Measurements from ENCODE around the gene BATF2. TPM values are rescaled to one million over a fixed set of nuclear protein-coding genes. Genes with fewer than 3 reads are reported as not detected.

Gene BATF2
- total and polyA plus RNA-seq, 10 of the 15 experiments (the other 5 are each of a cell fraction or from before 2014, with no cell fraction given): 0.18 to 1.1 (median 0.38) TPM; not detected in 1

DNA sequence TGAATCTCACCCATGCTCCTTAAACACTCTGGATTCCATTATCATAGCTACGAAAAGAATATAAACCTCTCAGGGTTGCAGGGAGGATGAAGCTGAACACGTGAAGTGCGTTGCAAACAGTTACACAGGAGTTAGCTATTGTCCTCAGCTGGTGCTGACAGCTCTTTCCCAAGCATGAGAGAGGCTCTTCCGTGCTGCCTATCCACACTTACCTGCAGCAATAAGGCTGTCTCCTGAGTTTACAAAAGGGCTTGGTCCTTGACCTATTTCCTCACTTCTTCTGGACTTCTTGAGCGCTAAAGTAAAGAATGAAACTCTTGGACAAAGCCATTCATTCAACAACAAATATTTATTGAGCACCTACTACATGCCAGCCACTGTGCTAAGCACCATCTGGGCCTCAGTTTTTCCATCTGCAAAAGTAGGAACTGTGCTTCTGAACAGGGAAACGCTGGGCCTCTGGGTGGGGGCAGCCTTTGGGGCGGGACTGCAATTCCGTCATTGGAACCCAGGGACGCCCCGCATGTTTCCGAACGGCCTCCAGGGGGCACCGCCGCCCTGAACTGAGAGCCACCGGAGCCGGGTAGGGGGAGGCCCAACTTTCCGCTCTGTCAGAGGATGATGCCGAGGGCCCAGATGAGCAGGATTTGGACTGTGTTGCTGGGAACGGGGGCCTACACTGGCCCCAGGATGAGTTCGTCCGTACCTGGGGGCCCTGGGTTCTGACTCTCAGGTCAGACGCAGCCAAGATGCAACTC lies 16.5 kb upstream of the BATF2 start (continued):
- no peak; a peak in 1 of 4 replicates for TF ChIP-seq EP300 (IDR thresholded peaks at IDR 0.05; ENCODE audit: borderline replicate concordance in 1 of 2, control insufficient read depth in 1 of 2, low read depth in 2 of 2, low read length in 2 of 2)
- TF ChIP-seq CREM (IDR thresholded peaks at IDR 0.05; ENCODE audit: low read depth): peak; percentile 35; the same call in 1 of the 2 replicates
- TF ChIP-seq, protein P1, sequence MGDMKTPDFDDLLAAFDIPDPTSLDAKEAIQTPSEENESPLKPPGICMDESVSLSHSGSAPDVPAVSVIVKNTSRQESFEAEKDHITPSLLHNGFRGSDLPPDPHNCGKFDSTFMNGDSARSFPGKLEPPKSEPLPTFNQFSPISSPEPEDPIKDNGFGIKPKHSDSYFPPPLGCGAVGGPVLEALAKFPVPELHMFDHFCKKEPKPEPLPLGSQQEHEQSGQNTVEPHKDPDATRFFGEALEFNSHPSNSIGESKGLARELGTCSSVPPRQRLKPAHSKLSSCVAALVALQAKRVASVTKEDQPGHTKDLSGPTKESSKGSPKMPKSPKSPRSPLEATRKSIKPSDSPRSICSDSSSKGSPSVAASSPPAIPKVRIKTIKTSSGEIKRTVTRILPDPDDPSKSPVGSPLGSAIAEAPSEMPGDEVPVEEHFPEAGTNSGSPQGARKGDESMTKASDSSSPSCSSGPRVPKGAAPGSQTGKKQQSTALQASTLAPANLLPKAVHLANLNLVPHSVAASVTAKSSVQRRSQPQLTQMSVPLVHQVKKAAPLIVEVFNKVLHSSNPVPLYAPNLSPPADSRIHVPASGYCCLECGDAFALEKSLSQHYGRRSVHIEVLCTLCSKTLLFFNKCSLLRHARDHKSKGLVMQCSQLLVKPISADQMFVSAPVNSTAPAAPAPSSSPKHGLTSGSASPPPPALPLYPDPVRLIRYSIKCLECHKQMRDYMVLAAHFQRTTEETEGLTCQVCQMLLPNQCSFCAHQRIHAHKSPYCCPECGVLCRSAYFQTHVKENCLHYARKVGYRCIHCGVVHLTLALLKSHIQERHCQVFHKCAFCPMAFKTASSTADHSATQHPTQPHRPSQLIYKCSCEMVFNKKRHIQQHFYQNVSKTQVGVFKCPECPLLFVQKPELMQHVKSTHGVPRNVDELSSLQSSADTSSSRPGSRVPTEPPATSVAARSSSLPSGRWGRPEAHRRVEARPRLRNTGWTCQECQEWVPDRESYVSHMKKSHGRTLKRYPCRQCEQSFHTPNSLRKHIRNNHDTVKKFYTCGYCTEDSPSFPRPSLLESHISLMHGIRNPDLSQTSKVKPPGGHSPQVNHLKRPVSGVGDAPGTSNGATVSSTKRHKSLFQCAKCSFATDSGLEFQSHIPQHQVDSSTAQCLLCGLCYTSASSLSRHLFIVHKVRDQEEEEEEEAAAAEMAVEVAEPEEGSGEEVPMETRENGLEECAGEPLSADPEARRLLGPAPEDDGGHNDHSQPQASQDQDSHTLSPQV (IDR thresholded peaks at IDR 0.05): 0 out of 2 replicates have a peak, but pooled peaks have one; percentile 29
- no peak for TF ChIP-seq CBX3 (IDR thresholded peaks at IDR 0.05; ENCODE audit: borderline replicate concordance, low read depth)
- peak; percentile 80 for TF ChIP-seq SMC3 (IDR thresholded peaks at IDR 0.05; ENCODE audit: borderline replicate concordance, low read length)
- TF ChIP-seq, protein P2, sequence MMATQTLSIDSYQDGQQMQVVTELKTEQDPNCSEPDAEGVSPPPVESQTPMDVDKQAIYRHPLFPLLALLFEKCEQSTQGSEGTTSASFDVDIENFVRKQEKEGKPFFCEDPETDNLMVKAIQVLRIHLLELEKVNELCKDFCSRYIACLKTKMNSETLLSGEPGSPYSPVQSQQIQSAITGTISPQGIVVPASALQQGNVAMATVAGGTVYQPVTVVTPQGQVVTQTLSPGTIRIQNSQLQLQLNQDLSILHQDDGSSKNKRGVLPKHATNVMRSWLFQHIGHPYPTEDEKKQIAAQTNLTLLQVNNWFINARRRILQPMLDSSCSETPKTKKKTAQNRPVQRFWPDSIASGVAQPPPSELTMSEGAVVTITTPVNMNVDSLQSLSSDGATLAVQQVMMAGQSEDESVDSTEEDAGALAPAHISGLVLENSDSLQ (IDR thresholded peaks at IDR 0.05): peak; percentile 60; the same call in 1 of the 2 replicates
- TF ChIP-seq NBN (IDR thresholded peaks at IDR 0.05): peak; percentile 94
- no peak for TF ChIP-seq ZNF24 (IDR thresholded peaks at IDR 0.05)
- TF ChIP-seq, protein P3, sequence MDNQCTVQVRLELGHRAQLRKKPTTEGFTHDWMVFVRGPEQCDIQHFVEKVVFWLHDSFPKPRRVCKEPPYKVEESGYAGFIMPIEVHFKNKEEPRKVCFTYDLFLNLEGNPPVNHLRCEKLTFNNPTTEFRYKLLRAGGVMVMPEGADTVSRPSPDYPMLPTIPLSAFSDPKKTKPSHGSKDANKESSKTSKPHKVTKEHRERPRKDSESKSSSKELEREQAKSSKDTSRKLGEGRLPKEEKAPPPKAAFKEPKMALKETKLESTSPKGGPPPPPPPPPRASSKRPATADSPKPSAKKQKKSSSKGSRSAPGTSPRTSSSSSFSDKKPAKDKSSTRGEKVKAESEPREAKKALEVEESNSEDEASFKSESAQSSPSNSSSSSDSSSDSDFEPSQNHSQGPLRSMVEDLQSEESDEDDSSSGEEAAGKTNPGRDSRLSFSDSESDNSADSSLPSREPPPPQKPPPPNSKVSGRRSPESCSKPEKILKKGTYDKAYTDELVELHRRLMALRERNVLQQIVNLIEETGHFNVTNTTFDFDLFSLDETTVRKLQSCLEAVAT (IDR thresholded peaks at IDR 0.05): peak; percentile 83; the same call in 1 of the 2 replicates
- TF ChIP-seq CHD2 (IDR thresholded peaks at IDR 0.05; ENCODE audit: borderline replicate concordance, low read depth, low read length): peak; percentile 16; the same call in 1 of the 2 replicates
- peak; percentile 63; the same call in 1 of the 2 replicates for TF ChIP-seq CREB1 (IDR thresholded peaks at IDR 0.05; ENCODE audit: low read depth)
- TF ChIP-seq, protein P4, sequence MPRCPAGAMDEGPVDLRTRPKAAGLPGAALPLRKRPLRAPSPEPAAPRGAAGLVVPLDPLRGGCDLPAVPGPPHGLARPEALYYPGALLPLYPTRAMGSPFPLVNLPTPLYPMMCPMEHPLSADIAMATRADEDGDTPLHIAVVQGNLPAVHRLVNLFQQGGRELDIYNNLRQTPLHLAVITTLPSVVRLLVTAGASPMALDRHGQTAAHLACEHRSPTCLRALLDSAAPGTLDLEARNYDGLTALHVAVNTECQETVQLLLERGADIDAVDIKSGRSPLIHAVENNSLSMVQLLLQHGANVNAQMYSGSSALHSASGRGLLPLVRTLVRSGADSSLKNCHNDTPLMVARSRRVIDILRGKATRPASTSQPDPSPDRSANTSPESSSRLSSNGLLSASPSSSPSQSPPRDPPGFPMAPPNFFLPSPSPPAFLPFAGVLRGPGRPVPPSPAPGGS (IDR thresholded peaks at IDR 0.05; ENCODE audit: borderline replicate concordance, insufficient read depth, low read depth, low read length, poor library complexity, severe bottlenecking): peak; percentile 25
- TF ChIP-seq, protein P5, sequence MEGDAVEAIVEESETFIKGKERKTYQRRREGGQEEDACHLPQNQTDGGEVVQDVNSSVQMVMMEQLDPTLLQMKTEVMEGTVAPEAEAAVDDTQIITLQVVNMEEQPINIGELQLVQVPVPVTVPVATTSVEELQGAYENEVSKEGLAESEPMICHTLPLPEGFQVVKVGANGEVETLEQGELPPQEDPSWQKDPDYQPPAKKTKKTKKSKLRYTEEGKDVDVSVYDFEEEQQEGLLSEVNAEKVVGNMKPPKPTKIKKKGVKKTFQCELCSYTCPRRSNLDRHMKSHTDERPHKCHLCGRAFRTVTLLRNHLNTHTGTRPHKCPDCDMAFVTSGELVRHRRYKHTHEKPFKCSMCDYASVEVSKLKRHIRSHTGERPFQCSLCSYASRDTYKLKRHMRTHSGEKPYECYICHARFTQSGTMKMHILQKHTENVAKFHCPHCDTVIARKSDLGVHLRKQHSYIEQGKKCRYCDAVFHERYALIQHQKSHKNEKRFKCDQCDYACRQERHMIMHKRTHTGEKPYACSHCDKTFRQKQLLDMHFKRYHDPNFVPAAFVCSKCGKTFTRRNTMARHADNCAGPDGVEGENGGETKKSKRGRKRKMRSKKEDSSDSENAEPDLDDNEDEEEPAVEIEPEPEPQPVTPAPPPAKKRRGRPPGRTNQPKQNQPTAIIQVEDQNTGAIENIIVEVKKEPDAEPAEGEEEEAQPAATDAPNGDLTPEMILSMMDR (IDR thresholded peaks at IDR 0.05 in 2 of 3, conservative IDR thresholded peaks at IDR 0.05 in 1 of 3; ENCODE audit: control insufficient read depth in 2 of 3, extremely low read depth in 1 of 3, insufficient read depth in 1 of 3, low read depth in 3 of 3, low read length in 3 of 3): peak; percentile 64 to 92 (median 86)
- no peak for TF ChIP-seq TBL1XR1 (IDR thresholded peaks at IDR 0.05; ENCODE audit: low read depth, low read length)
- TF ChIP-seq CBX5 (IDR thresholded peaks at IDR 0.05; ENCODE audit: low read depth): 0 out of 2 replicates have a peak, but pooled peaks have one; percentile 20
